ENCODE measurements around the gene ZFHX3. TPM values are rescaled to one million over a fixed set of nuclear protein-coding genes. Genes with fewer than 3 reads are reported as not detected.
A peak's percentile ranks its signal among the peaks of the same experiment; 100 is the strongest.

The ZFHX3 gene
- total RNA-seq (6.6 and 12.2 TPM in 2 replicates), polyA plus RNA-seq (6.7 and 8.4 TPM in 2 replicates)

GRCh38 chr16:73047536-73048291, at the start of gene ZFHX3:
TSS of gene ZFHX3 (minus strand) at chr16:73048128. CDS start at chr16:72960145, 87,983 bp downstream.
- peak; percentile 65 to 78 for DNase-seq (ENCODE audit: low read depth in 1 of 2, low spot score in 1 of 2)
- peaks cover 65% of the 10 kb centered on the region for H3K4me1 ChIP-seq (ENCODE audit: low read depth)
- no peaks in the 10 kb centered on the region for H3K9me3 ChIP-seq (ENCODE audit: low read depth)
- TF ChIP-seq CTCF (IDR thresholded peaks at IDR 0.05; ENCODE audit: low read depth, low read length): no peak
- H3K4me3 ChIP-seq: peak within 1 kb of the TSS; percentile 91
- peaks cover 23% of the 10 kb centered on the region for H3K27me3 ChIP-seq
- H3K27ac ChIP-seq: peak within 1 kb of the TSS; percentile 93
- H3K36me3 ChIP-seq: no peaks in the 10 kb centered on the region

GRCh38 chr16:73096510-73096909, 48.6 kb upstream of the ZFHX3 start:
- DNase-seq (ENCODE audit: low read depth in 1 of 2, low spot score in 1 of 2): no peak
- Histone ChIP-seq H3K27ac (no peak overlapping the region), H3K36me3 (no peaks in the 10 kb centered on the region), H3K4me1 (ENCODE audit: low read depth) (peaks cover 3% of the 10 kb centered on the region), H3K27me3 (no peaks in the 10 kb centered on the region), H3K4me3 (no peak overlapping the region), H3K9me3 (ENCODE audit: low read depth) (no peaks in the 10 kb centered on the region)
- TF ChIP-seq CTCF (IDR thresholded peaks at IDR 0.05; ENCODE audit: low read depth, low read length): no peak

- DNase-seq (ENCODE audit: low read depth in 1 of 2, low spot score in 1 of 2): peak; percentile 52 to 60
Measured at GRCh38 chr16:73095885-73096421, 48.0 kb upstream of the ZFHX3 start.

GRCh38 chr16:73095142-73095820, 47.4 kb upstream of the ZFHX3 start:
- no peaks in the 10 kb centered on the region for H3K9me3 ChIP-seq (ENCODE audit: low read depth)
- H3K36me3 ChIP-seq: no peaks in the 10 kb centered on the region
- peaks cover 3% of the 10 kb centered on the region for H3K4me1 ChIP-seq (ENCODE audit: low read depth)
- H3K4me3 ChIP-seq: no peak overlapping the region
- H3K27me3 ChIP-seq: no peaks in the 10 kb centered on the region
- H3K27ac ChIP-seq: no peak overlapping the region
- no peak for TF ChIP-seq CTCF (IDR thresholded peaks at IDR 0.05; ENCODE audit: low read depth, low read length)
- DNase-seq (ENCODE audit: low read depth in 1 of 2, low spot score in 1 of 2): no peak

More at GRCh38 chr16:73095885-73096421, 48.0 kb upstream of the ZFHX3 start:
- H3K4me3 ChIP-seq: no peak overlapping the region
- no peaks in the 10 kb centered on the region for H3K27me3 ChIP-seq
- no peak for TF ChIP-seq CTCF (IDR thresholded peaks at IDR 0.05; ENCODE audit: low read depth, low read length)
- H3K4me1 ChIP-seq (ENCODE audit: low read depth): peaks cover 3% of the 10 kb centered on the region
- H3K36me3 ChIP-seq: no peaks in the 10 kb centered on the region
- H3K9me3 ChIP-seq (ENCODE audit: low read depth): no peaks in the 10 kb centered on the region
- no peak overlapping the region for H3K27ac ChIP-seq

- H3K4me1 ChIP-seq (ENCODE audit: low read depth): peaks cover 3% of the 10 kb centered on the region
- DNase-seq (ENCODE audit: low read depth in 1 of 2, low spot score in 1 of 2): no peak
- H3K27me3 ChIP-seq: no peaks in the 10 kb centered on the region
- no peak overlapping the region for H3K4me3 ChIP-seq
- TF ChIP-seq CTCF (IDR thresholded peaks at IDR 0.05; ENCODE audit: low read depth, low read length): no peak
- no peaks in the 10 kb centered on the region for H3K9me3 ChIP-seq (ENCODE audit: low read depth)
- no peak overlapping the region for H3K27ac ChIP-seq
- H3K36me3 ChIP-seq: no peaks in the 10 kb centered on the region
Measured at GRCh38 chr16:73094371-73094770, 46.4 kb upstream of the ZFHX3 start.

Data from cardiac muscle cell (in vitro differentiated cells and primary cell).